Esophagus (tissue), 2 donors: ENCODE results near the gene AIG1. TPM values are rescaled to one million over a fixed set of nuclear protein-coding genes. Genes with fewer than 3 reads are reported as not detected.
"Not testable (repeated sequence)": the region's sequence is repeated elsewhere in the genome, so short reads cannot be mapped to it uniquely, and the experiment has no call there.

Experiments
- H3K27ac ChIP-seq, 2 donors: one replicate each; pipeline ENCODE4 v1.5.1; 2013; ENCODE audit warnings: low read depth in 2 of 2, mild to moderate bottlenecking in 2 of 2, inconsistent platforms in 1 of 2, low read length in 1 of 2, moderate library complexity in 1 of 2
- H3K27me3 ChIP-seq, 2 donors: one replicate each; pipeline ENCODE4 v1.6.1; 2013; ENCODE audit warnings: low read length in 2 of 2, control low read depth in 1 of 2, mild to moderate bottlenecking in 1 of 2; ENCODE audit not compliant: insufficient read depth in 2 of 2, control insufficient read depth in 1 of 2
- H3K36me3 ChIP-seq, 2 donors: one replicate each; pipeline ENCODE4 v1.6.1; 2013; ENCODE audit warnings: low read length in 1 of 2; ENCODE audit not compliant: control insufficient read depth in 2 of 2, insufficient read depth in 2 of 2
- H3K4me1 ChIP-seq, 2 donors: one replicate each; pipeline ENCODE4 v1.6.1; 2013; ENCODE audit warnings: low read length in 1 of 2; ENCODE audit not compliant: control insufficient read depth in 2 of 2, insufficient read depth in 2 of 2
- H3K4me3 ChIP-seq, 2 donors: one replicate each; pipeline ENCODE4 v1.5.1; 2013; ENCODE audit warnings: low read length in 2 of 2, mild to moderate bottlenecking in 2 of 2, low read depth in 1 of 2, moderate library complexity in 1 of 2
- H3K9me3 ChIP-seq, 2 donors: one replicate each; pipeline ENCODE4 v1.6.1; 2013; ENCODE audit warnings: mild to moderate bottlenecking in 2 of 2, low read depth in 1 of 2, low read length in 1 of 2, moderate library complexity in 1 of 2; ENCODE audit not compliant: control insufficient read depth in 2 of 2, insufficient read depth in 1 of 2
- WGBS, 2 donors: extraction: QIAGEN DNeasy Blood & Tissue Kit; methylation state at CpG; one replicate each; pipeline ENCODE4 v1.1.7; 2013; 5-methylcytosine and 5-hydroxymethylcytosine counted together
- polyA plus RNA-seq, 2 donors: library from polyadenylated mRNA; stranded (reverse); fragments of 200-250 nt; gene quantifications; one replicate each; pipeline ENCODE4 v1.2.3, GENCODE V29; 2013
- donor health status: healthy with polysubstance abuse.
- donor health status: Bipolar disorder and iron deficiency.

AIG1 gene
- polyA plus RNA-seq, 2 donors = 28.5 to 44.6 TPM

GRCh38 chr6:143236151-143236798, 175.6 kb downstream of the AIG1 start:
- no peaks in the 10 kb centered on the region for H3K36me3 ChIP-seq
- H3K27me3 ChIP-seq = no peaks in the 10 kb centered on the region
- no peaks in the 10 kb centered on the region for H3K9me3 ChIP-seq
- H3K27ac ChIP-seq = no peak overlapping the region
- H3K4me3 ChIP-seq = no peak overlapping the region
- WGBS, 2 donors = 83 to 86% methylated on average over 16 of the region's 16 CpGs
- no peaks in the 10 kb centered on the region for H3K4me1 ChIP-seq

- no peaks in the 10 kb centered on the region for H3K27me3 ChIP-seq
- no peaks in the 10 kb centered on the region for H3K36me3 ChIP-seq
- 94 to 99% methylated on average over 1 of the region's 1 CpG for WGBS, 2 donors
- no peak overlapping the region for H3K4me3 ChIP-seq
- no peaks in the 10 kb centered on the region for H3K4me1 ChIP-seq
- no peak overlapping the region for H3K27ac ChIP-seq
- H3K9me3 ChIP-seq = no peaks in the 10 kb centered on the region
These were observed 177.6 kb downstream of the AIG1 start for GRCh38 chr6:143238306-143238705.

GRCh38 chr6:143241111-143241510, 180.4 kb downstream of the AIG1 start:
- H3K4me1 ChIP-seq = no peaks in the 10 kb centered on the region
- no peaks in the 10 kb centered on the region for H3K9me3 ChIP-seq
- no peaks in the 10 kb centered on the region for H3K27me3 ChIP-seq
- no peaks in the 10 kb centered on the region for H3K36me3 ChIP-seq
- H3K4me3 ChIP-seq = no peak overlapping the region
- H3K27ac ChIP-seq = no peak overlapping the region
- WGBS, 2 donors = 80 to 83% methylated on average over 4 of the region's 4 CpGs

GRCh38 chr6:143241911-143242310, 181.2 kb downstream of the AIG1 start:
- Histone ChIP-seq H3K27ac (no peak overlapping the region), H3K4me3 (no peak overlapping the region), H3K4me1 (no peaks in the 10 kb centered on the region), H3K9me3 (no peaks in the 10 kb centered on the region), H3K27me3 (no peaks in the 10 kb centered on the region), H3K36me3 (no peaks in the 10 kb centered on the region)
- WGBS, 2 donors = 89 to 90% methylated on average over 5 of the region's 5 CpGs

- Histone ChIP-seq H3K4me1 (no peaks in the 10 kb centered on the region), H3K9me3 (no peaks in the 10 kb centered on the region), H3K4me3 (no peak overlapping the region), H3K36me3 (no peaks in the 10 kb centered on the region), H3K27me3 (no peaks in the 10 kb centered on the region), H3K27ac (no peak overlapping the region)
- WGBS, 2 donors = 54 to 79% methylated on average over 1 of the region's 1 CpG
These were observed 183.1 kb downstream of the AIG1 start for GRCh38 chr6:143243786-143244185.

GRCh38 chr6:143245656-143246055, 185.0 kb downstream of the AIG1 start:
- Histone ChIP-seq H3K9me3 (no peaks in the 10 kb centered on the region), H3K36me3 (no peaks in the 10 kb centered on the region), H3K27me3 (no peaks in the 10 kb centered on the region), H3K4me1 (no peaks in the 10 kb centered on the region), H3K27ac (no peak overlapping the region), H3K4me3 (no peak overlapping the region)
- 87 to 91% methylated on average over 6 of the region's 6 CpGs for WGBS, 2 donors

GRCh38 chr6:143246166-143246775, 185.6 kb downstream of the AIG1 start:
- not testable (repeated sequence) for H3K4me3 ChIP-seq, H3K4me1 ChIP-seq, H3K27me3 ChIP-seq, H3K27ac ChIP-seq, H3K36me3 ChIP-seq, H3K9me3 ChIP-seq
- WGBS, 2 donors = 89 to 90% methylated on average over 4 of the region's 4 CpGs

- Histone ChIP-seq H3K36me3 (no peaks in the 10 kb centered on the region), H3K27ac (no peak overlapping the region), H3K4me3 (no peak overlapping the region), H3K27me3 (no peaks in the 10 kb centered on the region), H3K4me1 (no peaks in the 10 kb centered on the region), H3K9me3 (no peaks in the 10 kb centered on the region)
- WGBS, 2 donors = 59 to 76% methylated on average over 3 of the region's 3 CpGs
These were observed 186.9 kb downstream of the AIG1 start for GRCh38 chr6:143247586-143247985.

- H3K27ac ChIP-seq = no peak overlapping the region
- 81 to 83% methylated on average over 4 of the region's 4 CpGs for WGBS, 2 donors
- no peak overlapping the region for H3K4me3 ChIP-seq
- no peaks in the 10 kb centered on the region for H3K9me3 ChIP-seq
- no peaks in the 10 kb centered on the region for H3K27me3 ChIP-seq
- no peaks in the 10 kb centered on the region for H3K4me1 ChIP-seq
- H3K36me3 ChIP-seq = no peaks in the 10 kb centered on the region
These were observed 187.7 kb downstream of the AIG1 start for GRCh38 chr6:143248359-143248758.

- Histone ChIP-seq H3K27ac (no peak overlapping the region), H3K36me3 (no peaks in the 10 kb centered on the region), H3K4me3 (no peak overlapping the region), H3K27me3 (no peaks in the 10 kb centered on the region), H3K4me1 (no peaks in the 10 kb centered on the region), H3K9me3 (no peaks in the 10 kb centered on the region)
- 76 to 94% methylated on average over 4 of the region's 4 CpGs for WGBS, 2 donors
These were observed 190.6 kb downstream of the AIG1 start for GRCh38 chr6:143251288-143251687.
